Occipital lobe (tissue), 2 donors: ENCODE measurements around the gene OR8S1. TPM values are rescaled to one million over a fixed set of nuclear protein-coding genes. Genes with fewer than 3 reads are reported as not detected.

Source experiments
- DNase-seq: peaks from one replicate; lab custom pipeline; 2025; lab: John Stamatoyannopoulos, UW
- total RNA-seq: library from RNA; depleted of rRNA; stranded (reverse); fragments of >200 nt; gene quantifications from one replicate; pipeline ENCODE4 v1.2.3, GENCODE V29; 2014

OR8S1 gene
- total RNA-seq, 1 donor from 2014 or later, result not detected

DNA sequence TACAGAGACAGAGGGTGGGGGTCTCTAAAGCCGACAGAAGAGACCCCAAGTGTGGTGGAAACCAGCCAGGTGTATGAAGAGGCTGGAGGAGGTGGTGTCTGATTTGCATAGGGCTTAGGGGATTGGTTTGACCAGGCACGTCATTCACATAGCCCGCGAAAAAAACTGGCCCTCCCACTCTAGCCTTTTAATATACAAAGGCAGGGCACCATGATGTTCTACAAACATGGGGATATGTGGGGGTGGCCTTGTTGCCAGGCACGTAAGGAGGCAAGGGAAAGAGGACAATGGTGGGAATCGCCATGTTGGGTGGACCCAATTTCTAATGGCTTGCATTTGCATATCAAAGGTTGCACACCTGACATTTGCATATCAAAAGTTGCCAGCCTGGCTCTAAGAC is 31.2 kb downstream of the OR8S1 start:
- no peak for DNase-seq

DNA sequence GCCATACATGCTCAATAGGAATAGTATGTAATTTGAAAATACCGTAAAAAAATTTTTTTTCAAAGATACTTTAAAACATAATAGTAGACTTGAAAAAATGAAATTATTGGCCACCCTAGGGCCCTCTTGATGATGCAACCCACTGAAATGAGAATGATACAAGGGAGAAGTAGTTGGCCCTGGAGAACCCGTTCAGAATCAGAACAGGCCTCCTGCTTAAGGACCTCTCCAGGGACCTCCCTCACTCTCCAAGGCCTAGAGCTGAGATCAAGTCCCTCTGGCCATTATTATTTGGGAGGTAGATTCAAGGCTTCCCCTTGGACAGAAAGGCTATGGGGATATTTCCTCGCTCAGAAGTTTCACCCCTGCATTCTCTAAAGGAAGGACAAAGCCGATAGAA is 32.5 kb downstream of the OR8S1 start:
- no peak for DNase-seq

DNA sequence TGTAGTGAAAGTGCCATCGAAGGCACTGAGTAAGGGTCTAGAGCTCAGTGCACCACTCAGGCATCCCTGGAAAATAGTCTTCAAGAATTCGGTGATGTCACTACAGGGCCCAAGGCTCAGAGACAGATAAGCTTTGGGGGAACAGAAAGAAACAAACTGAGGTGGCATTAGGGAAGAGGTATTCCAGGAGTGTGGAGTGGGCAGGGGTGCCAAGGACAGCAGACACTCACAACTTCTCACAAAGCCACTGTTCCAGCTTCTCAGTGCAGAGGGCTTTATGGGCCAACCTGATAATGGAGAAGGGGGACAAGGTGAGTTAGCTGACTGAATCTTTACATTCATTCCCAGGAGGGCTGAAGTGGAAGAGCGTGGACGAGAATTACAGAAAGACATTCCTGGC is 42.3 kb downstream of the OR8S1 start:
- DNase-seq, result no peak

DNA sequence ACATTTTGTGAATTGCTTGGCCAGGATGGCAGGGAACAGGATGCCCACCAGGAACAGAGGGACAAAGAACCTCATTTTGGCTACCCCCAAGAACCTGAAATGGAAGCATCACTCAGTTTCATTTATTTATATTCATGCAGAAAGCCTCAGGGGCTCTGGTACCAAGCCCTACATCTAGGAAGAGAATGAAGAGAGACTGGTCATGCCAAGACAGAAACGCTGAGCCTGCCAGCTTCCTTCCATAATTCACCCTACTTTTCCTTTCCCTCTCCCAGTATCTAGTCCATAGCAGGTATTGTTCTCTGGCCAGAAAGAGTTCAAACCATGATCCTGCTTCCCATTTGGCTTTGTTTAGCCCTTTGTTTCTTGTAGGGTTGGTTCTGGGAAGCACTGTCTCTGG is 44.5 kb downstream of the OR8S1 start, which contains the start of gene LALBA:
Gene LALBA, minus strand, starts transcription at position 101 of the 400 bp plus-strand sequence. Its CDS starts 26 bp downstream, at position 75.
- DNase-seq, result no peak

DNA sequence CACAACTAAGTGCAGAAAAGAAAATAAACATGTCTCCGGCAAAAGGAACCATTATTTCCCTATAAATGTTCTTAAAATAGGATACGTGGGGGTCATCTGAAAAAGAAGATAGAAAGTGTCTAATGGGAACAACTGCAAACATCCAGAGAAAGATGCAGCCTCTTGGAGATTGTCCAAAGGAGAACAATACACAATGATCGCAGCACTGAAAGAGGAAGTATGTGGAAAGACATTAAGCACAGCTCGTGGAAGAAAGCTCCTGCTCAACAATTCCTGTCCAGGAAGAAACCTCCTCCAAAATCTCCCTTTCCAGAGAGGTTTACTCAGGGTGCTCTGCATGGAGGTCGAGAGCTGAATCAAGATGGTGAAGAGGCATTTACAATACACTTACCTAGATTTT is 46.9 kb downstream of the OR8S1 start:
- no peak for DNase-seq

Other genes with a start within 250 kb of the OR8S1 start
- 50.5 TPM for gene ZNF641, start 174.7 kb upstream of the OR8S1 start, total RNA-seq
- gene ANP32D, start 53.1 kb upstream of the OR8S1 start, total RNA-seq, result 0.31 TPM
- not detected for gene C12orf54, start 43.1 kb upstream of the OR8S1 start, total RNA-seq
- gene LALBA, start 44.4 kb downstream of the OR8S1 start, total RNA-seq, result 0.47 TPM
- gene KANSL2, start 156.6 kb downstream of the OR8S1 start, total RNA-seq, result 58.6 TPM
- gene CCNT1, start 191.1 kb downstream of the OR8S1 start, total RNA-seq, result 44.0 TPM